Activated CD8-positive, alpha-beta memory T cell treated with anti-CD3 and anti-CD28 coated beads for 48 hours (primary cell): ENCODE results near the gene PRR3.
"Not testable (repeated sequence)": the region's sequence is repeated elsewhere in the genome, so short reads cannot be mapped to it uniquely, and the experiment has no call there.

Experiments
- DNase-seq, 3 experiments: peaks; one replicate each; pipeline ENCODE4 v3.0.0-alpha.2; 2020; ENCODE audit warnings: low read depth in 2 of 3, low spot score in 2 of 3

The PRR3 gene, protein sequence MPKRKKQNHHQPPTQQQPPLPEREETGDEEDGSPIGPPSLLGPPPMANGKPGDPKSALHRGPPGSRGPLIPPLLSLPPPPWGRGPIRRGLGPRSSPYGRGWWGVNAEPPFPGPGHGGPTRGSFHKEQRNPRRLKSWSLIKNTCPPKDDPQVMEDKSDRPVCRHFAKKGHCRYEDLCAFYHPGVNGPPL

GRCh38 chr6:30556906-30557682 is at the start of gene PRR3:
Gene PRR3 (plus strand): TSS chr6:30557295. CDS start chr6:30557345, 50 bp downstream.
- peak; percentile 65 to 75 (median 68) for DNase-seq

- DNase-seq = no peak
Observed at GRCh38 chr6:30507849-30508827, 49.0 kb upstream of the PRR3 start.

DNA sequence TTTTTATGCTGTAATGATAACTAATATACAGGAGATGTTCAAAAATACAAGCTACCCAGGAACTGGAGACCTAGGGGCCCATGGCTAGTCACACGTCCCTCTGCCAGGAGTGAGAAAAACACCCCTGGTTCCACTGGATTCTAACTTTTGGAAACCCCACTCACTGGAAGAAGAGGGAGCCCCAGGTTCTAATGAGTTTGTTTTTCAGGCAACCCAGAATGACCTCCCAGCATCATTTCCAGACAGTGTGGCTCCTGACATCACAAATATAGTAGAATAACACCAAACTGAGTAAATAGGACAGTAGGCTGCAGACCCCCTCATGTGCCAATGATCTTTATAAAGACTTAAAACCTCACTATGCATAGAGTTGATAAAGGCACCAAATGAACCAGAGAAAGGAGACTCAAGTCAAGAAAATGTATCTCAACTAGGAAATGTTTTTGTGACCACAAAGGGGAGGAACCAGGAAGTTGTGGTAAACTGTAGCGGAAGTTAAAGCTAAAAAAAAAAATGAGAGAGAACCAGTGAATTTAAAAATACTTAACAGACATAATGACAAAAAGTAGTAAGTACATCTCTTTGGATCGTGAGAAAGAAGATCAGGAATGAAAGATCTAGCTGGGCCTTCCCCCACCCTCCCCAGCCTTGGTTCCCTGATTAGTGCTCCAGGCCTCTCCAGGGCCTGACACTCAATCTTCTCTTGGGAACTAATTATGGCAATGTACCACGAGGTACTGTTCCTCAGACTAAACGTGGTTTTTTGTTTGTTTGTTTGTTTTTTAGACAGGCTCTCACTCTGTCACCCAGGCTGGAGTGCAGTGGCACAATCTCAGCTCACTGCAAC is 48.0 kb upstream of the PRR3 start:
- DNase-seq = no peak

DNA sequence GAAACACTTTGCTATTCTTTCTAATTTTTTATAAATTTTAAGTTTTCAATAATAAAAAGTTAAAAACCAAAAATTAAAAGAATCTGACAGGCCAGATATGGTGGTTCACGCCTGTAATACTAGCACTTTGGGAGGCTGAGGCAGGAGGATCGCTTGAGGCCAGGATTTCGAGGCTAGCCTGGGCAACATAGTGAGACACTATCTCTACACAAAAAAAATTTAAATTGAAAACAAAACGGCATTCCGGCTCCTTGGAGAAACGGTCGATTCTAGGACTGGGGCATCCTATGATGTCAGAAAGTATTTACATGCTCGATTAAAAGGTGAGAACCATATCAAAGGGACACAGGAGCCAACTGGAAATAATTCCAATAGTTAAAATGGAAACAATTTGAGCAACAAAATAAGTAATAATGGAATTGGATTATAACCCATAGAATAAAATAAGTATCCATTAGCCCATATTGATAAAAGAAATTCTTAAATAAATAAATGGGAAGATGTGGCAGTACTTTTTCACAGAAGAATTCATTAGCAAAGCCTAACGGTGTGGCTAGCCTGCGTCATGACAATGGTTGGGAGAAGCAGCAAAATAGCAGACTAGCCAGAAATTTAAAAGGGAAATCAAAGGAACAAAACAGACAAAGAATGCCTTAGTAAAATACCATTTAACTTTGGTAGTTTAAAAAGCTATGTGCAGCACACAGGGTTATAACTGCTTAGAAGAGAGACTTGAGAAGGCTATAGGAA is 46.5 kb upstream of the PRR3 start:
- DNase-seq = no peak

- DNase-seq = no peak
Observed at GRCh38 chr6:30511169-30511546, 45.9 kb upstream of the PRR3 start.

GRCh38 chr6:30513451-30513850 is 43.6 kb upstream of the PRR3 start:
- DNase-seq = no peak

- no peak for DNase-seq
Observed at GRCh38 chr6:30515106-30515505, 42.0 kb upstream of the PRR3 start.

DNA sequence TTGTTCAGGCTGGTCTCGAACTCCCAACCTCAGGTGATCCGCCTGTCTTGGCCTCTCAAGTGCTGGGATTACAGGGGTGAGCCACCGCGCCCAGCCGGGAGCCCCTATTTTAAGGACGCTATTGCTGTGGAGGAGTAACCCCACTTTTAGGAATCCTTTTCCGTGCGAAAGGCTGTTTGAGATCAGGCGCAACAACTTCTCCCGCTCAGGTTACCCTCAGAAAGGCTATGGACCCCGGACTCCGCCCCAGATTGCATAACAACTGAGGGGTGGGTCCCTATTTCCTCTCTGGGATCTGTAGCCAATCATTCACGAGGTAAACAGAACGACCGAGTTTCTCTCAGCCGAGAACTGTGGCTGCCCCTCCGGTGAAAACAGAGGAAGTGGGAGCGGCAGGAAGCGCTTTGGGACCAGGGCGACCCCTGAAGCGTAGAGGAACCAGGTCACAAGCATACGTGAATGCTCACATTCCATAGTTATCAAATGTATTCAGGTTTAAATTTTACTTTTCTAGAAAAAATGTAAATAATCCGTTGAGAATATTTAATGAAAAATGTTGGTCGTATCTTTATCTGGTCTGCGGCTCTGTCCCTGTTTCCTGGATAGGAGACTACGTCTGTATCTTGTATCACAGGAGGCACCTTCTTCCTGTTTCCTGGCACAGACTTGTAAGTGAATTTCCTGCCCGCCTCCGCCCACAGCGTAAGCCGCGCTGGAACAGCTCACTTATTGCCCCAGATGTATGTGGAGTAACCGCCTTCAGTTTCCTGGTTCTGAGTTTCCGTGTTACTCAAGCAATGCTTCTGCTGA is 40.9 kb upstream of the PRR3 start:
- peak in 2 of 3 experiments; percentile 74 to 80 for DNase-seq

DNA sequence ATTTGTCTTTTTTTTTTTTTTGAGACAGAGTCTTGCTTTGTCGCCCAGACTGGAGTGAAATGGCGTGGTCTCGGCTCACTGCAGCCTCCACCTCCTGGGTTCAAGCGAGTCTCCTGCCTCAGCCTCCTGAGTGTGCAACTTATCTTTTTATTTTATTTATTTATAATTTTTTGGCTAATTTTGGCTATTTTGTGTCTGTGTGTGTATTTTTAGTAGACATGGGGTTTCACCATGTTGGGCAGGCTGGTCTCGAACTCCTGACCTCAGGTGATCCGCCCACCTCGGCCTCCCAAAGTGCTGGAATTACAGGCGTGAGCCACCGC is 40.4 kb upstream of the PRR3 start:
- DNase-seq = not testable (repeated sequence)

DNA sequence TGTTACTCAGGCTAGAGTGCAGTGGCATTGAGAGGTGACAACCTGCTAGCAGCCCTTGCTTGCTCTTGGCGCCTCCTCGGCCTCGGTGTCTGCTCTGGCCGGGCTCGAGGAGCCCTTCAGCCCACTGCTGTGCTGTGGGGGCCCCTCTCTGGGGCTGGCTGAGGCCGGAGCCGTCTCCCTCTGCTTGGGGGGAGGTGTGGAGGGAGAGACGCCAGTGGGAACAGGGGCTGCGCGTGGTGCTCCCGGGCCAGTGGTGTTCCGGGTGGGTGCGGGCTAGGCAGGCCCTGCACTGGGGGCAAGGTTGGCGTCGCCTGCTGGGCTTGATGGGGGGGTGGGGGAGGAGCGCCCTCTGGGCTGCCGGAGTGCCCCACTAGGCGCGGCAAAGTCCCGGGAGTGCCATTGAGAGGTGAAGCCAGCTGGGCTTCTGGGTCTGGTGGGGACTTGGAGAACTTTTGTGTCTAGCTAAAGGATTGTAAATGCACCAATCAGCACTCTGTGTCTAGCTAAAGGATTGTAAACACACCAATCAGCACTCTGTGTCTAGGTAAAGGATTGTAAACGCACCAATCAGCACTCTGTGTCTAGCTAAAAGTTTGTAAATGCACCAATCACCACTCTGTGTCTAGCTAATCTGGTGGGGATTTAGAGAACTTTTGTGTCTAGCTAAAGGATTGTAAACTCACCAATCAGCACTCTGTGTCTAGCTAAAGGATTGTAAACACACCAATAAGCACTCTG is 39.2 kb upstream of the PRR3 start:
- DNase-seq = not testable (repeated sequence)

DNA sequence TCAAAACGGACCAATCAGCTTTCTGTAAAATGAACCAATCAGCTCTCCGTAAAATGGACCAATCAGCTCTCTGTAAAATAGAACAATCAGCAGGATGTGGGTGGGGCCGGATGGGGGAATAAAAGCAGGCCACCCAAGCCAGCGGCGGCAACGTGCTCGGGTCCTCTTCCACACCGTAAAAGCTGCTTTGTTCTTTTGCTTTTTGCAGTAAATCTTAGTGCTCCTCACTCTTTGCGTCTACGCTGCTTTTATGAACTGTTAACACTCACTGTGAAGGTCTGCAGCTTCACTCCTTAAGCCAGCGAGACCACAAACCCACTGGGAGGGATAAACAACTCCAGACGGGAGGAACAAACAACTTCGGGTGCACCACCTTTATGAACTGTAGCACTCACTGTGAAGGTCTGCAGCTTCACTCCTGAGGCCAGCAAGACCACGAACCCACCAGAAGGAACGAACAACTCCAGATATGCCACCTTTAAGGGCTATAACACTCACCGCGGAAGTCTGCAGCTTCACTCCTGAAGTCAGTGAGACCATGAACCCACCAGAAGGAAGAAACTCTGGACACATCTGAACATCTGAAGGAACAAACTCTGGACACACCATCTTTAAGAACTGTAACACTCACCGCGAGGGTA is 38.5 kb upstream of the PRR3 start:
- not testable (repeated sequence) for DNase-seq

- no peak for DNase-seq
Observed at GRCh38 chr6:30520522-30520921, 36.6 kb upstream of the PRR3 start.

DNA sequence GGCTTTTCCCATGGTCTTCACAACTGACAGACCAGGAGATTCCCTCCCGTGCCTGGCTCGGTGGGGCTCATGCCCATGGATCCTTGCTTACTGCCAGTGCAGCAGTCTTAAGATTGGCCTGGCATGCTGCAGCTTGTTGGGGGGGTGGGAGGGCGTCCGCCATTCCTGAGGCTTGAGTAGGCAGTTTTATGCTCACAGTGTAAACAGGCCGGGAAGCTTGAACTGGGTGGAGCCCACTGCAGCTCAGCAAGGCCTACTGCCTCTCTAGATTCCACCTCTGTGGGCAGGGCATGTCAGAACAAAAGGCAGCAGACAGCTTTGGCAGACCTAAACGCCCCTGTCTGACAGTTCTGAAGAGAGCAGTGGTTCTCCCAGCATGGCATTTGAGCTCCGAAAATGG is 36.0 kb upstream of the PRR3 start:
- DNase-seq = not testable (repeated sequence)

GRCh38 chr6:30521952-30522351 is 35.1 kb upstream of the PRR3 start:
- DNase-seq = not testable (repeated sequence)

- DNase-seq = not testable (repeated sequence)
Observed at GRCh38 chr6:30526444-30526843, 30.7 kb upstream of the PRR3 start.

DNA sequence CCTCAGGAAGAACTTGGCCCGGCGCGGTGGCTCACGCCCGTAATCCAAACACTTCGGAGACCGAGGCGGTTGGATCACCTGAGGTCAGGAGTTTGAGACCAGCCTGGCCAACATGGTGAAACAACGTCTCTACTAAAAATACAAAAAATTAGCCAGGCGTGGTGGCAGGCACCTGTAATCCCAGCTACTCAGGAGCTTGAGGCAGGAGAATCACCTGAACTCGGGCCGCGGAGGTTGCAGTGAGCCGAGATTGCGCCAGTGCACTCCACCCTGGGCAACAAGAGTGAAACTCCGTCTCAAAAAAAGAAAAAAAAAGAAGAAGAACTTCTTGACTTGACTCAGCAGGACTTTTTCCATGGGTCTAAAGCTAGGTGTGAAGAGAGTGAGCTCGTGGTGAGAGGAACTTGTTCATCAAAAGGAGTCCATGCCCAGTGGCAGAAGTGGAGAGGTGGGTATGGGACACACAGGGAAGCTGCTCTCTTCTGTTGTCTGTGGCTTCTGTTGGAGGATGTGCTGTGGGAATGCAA is 27.7 kb upstream of the PRR3 start:
- DNase-seq = not testable (repeated sequence)

GRCh38 chr6:30530014-30530413 is 27.1 kb upstream of the PRR3 start:
- no peak for DNase-seq
